GM18517 (cell line): ENCODE measurements around the gene SGCA.

ENCODE experiments used
- ATAC-seq: cut with Tn5 transposase; IDR thresholded peaks from one replicate; pipeline ENCODE4 v1.9.1; 2021; ENCODE audit warnings: mild to moderate bottlenecking, moderate library complexity; ENCODE audit not compliant: unreplicated experiment

The SGCA gene

GRCh38 chr17:50192618-50193291, 26.9 kb downstream of the SGCA start:
- ATAC-seq, result no peak

DNA sequence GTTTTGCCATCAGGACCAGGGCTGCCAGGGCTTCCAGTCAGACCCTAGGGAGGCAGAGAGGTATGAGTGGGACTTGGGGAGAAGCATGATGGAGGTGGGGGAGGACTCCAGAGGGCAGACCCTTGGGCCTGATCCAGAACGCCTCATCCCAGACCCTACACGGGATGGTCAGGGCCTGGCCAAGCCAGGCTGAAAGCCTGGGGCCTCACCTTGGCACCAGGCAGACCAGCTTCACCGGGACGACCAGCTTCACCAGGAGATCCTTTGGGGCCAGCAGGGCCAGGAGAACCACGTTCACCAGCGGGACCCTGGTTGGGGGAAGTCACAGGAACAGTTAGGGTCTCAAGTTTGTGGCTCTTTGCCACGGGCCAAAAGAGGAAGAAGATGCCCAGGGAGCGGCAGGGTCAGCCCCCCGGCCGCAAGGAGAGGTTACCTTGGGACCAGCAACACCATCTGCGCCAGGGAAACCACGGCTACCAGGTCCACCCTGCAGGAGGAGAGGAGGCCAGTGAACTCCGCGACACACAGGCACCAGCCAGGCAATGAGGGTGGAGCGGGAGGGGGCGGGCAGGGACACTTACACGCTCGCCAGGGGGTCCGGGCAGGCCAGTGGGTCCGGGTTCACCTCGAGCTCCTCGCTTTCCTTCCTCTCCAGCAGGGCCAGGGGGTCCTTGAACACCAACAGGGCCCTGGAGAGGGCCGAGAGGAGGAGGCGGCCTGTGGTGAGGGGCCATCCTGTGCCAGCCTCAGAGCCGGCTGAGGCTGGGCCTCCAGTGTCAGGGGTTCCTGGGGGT, 28.5 kb downstream of the SGCA start:
- no peak for ATAC-seq

- ATAC-seq, result no peak
Observed at GRCh38 chr17:50194934-50195865, 29.4 kb downstream of the SGCA start.

DNA sequence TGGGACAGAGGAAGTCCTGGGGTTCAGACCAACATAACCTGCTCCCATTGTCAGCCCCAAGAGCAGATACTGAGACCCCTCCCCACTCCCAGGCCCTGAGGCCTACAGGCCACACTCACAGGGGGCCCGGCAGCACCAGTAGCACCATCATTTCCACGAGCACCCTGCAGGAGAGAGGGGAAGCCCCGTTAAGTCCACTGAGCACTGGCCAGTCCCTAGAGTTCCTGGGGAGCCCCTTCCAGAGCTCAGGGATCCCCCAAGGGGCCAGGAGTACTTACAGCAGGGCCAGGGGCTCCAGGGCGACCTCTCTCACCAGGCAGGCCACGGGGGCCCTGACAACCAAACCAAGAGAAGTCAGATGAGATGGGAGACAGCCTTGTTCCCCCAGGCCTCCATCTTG, 30.2 kb downstream of the SGCA start:
- ATAC-seq, result no peak

- no peak for ATAC-seq
Observed at GRCh38 chr17:50196826-50197225, 31.0 kb downstream of the SGCA start.

DNA sequence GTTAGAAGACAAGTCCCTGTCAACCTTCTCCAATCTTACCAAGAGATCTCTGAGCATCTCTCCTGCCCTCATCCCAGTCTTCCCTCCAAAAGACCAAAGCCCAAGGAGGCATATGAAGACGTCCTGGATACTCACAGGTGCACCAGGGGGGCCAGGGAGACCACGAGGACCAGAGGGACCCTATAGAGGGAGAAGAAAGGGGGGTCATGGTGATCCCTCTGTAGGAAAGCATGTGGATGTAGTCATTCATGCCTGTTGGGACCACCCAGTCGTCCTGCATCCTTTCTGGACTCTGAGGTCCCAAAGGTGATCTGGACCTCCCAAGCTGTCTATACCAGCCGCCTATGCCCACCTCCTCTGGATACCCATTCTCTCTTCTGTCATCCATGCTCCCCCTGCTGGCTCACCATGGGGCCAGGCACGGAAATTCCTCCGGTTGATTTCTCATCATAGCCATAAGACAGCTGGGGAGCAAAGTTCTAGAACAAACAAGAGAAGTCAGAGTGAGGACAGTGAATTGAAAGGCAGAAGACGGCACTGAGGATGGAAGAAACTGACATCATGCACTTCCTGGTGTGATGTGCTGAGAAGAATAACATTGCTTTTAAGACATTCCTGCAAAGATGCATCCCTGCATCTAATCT, 32.3 kb downstream of the SGCA start:
- ATAC-seq, result no peak

GRCh38 chr17:50199211-50199802, 33.5 kb downstream of the SGCA start:
- ATAC-seq, result no peak

DNA sequence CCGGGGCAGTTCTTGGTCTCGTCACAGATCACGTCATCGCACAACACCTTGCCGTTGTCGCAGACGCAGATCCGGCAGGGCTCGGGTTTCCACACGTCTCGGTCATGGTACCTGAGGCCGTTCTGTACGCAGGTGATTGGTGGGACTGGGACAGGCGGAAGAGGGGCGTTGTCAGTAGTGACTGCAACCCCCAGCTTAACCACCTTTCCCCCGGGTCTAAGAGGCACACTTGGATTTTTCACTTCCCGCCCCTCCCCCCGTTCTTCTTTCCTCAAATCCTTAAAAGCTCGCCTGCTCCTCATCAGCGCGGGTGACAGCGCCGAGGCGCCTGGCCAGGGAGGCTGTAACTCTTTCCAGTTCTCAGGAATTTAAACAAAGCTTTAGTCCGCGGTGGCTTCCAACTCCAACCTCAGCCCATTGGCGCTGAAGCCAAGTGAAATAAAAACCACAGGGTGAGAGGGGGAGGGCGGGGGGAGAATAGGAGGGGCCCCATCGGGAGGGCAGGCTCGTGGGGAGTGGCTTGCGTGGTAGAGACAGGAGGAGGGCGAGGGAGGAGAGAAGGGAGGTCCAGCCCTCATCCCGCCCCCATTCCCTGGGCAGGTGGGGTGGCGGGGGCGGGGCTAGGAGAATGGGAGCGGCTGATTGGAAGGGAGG, 34.1 kb downstream of the SGCA start:
- ATAC-seq, result no peak

DNA sequence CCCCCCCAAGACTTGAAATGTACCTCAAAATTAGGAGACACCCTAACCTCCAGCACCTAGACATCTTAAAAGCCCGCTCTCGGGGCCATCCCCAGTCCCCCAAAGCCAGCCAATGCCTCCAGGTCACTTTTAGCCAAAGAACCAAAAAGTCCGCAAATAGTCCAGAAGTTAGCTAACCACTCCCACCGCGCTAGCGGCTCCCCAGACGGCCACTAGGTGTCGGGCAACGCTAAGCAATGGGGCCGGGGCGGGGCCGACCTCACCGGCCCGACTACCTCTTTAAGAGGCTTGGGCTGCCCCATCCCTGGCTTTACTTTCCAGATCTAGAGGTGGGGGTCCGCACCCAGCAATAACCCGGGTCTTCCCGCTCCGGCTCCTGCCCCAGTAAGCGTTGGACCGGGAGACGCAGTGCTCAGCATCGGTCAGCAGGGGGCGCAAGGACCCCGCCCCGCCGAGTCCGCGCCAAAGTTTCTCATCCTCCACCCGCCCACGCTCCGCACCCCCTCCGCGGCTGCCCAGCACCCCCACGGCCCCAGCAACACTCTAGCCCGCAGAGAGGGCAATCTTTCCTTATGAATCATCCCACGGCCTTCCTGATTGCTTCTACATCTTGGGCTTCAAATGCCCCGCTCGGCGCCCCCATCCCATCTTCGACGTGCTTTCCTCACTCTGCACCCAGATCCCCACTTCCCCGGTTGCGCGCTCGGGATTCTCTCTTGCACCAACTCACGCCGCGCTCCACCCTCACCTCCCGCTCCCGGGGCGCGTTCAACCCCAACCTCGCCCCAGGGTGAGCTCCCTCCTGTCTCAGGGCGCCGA, 34.9 kb downstream of the SGCA start:
- no peak for ATAC-seq

DNA sequence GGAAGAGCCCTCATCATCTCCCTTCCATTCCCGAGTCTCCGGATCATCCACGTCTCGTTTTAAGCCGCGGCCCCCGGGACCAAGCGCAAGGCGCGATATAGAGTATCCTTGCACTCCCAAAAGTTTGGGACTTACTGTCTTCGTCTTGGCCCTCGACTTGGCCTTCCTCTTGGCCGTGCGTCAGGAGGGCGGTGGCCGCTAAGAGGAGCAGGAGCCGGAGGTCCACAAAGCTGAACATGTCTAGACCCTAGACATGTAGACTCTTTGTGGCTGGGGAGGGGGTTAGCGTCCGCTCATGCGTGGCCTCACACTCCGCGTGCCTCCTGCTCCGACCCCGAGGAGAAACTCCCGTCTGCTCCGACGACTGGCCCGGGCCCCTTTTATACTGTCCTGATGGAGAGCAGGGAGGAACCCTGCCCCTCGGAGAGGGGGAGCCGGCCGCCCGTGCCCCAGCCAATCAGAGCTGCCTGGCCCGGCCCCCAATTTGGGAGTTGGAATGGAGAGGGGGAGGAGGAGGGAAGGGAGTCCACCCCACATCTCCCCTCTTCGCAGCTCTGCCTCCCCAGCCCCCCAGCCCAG, 35.6 kb downstream of the SGCA start, which contains the start of gene COL1A1:
COL1A1 (minus strand) TSS at position 356 of the 579 bp plus-strand sequence; CDS start at position 238, 118 bp downstream.
- ATAC-seq, result no peak

DNA sequence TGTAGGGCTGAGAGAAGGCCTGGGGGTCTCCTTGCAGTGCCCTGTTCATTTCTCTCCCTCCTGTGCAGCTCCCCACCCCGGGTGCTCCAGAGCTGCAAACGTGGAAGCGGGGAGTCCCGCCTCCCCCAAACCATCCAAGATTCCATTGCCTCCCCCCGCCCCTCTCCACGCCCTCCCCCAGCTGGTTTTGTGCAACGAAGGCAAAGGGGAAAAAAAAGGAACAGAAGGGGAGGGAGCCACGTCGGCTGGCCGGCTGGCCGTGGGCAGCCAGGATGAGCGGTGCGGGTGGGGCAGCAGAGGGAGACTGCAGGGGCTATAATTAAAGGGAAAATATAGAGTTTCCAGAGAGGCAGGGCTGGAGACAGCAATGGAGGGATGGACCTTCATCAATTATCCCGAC, 37.3 kb downstream of the SGCA start:
- ATAC-seq, result no peak

GRCh38 chr17:50203604-50204345, 38.0 kb downstream of the SGCA start:
- no peak for ATAC-seq

GRCh38 chr17:50204431-50204830, 38.6 kb downstream of the SGCA start:
- ATAC-seq, result no peak

- no peak for ATAC-seq
Observed at GRCh38 chr17:50205111-50205962, 39.5 kb downstream of the SGCA start.

GRCh38 chr17:50205963-50206505, 40.2 kb downstream of the SGCA start:
- no peak for ATAC-seq

- ATAC-seq, result no peak
Observed at GRCh38 chr17:50206604-50207293, 40.9 kb downstream of the SGCA start.
